GM06990 (cell line): ENCODE measurements around the gene MTHFD2L.

Experiments
- DNase-seq: peaks from one replicate; pipeline ENCODE4 v3.0.0-alpha.2; 2011; ENCODE audit not compliant: insufficient read length; ENCODE audit errors: extremely low read depth
- H3K27me3 ChIP-seq: replicated peaks from 2 replicates; pipeline ENCODE4 v1.6.0; 2011; ENCODE audit warnings: low read length; ENCODE audit not compliant: control insufficient read depth, insufficient read depth
- H3K36me3 ChIP-seq: 2 replicates; pipeline ENCODE4 v1.5.1; 2011; ENCODE audit warnings: low read length; ENCODE audit not compliant: control insufficient read depth, insufficient read depth
- H3K4me3 ChIP-seq: replicated peaks from 2 replicates; pipeline ENCODE4 v1.5.1; 2011; ENCODE audit warnings: low read depth, mild to moderate bottlenecking, control low read depth, low read length
- CTCF ChIP-seq: IDR thresholded peaks from 2 replicates; pipeline ENCODE4 v1.5.1; 2011; ENCODE audit warnings: low read length, control low read depth, mild to moderate bottlenecking, inconsistent platforms; ENCODE audit not compliant: insufficient read depth, poor library complexity, severe bottlenecking

The MTHFD2L gene

GRCh38 chr4:74111306-74111975 lies 46.5 kb upstream of the MTHFD2L start:
- no peak for TF ChIP-seq CTCF
- no peaks in the 10 kb centered on the region for H3K36me3 ChIP-seq

GRCh38 chr4:74111990-74112389 lies 45.9 kb upstream of the MTHFD2L start:
- no peak for DNase-seq
- no peak for TF ChIP-seq CTCF
- Histone ChIP-seq H3K36me3 (no peaks in the 10 kb centered on the region), H3K4me3 (no peak overlapping the region), H3K27me3 (no peaks in the 10 kb centered on the region)

More at GRCh38 chr4:74111306-74111975, 46.5 kb upstream of the MTHFD2L start:
- no peak overlapping the region for H3K4me3 ChIP-seq
- H3K27me3 ChIP-seq: no peaks in the 10 kb centered on the region
- no peak for DNase-seq

GRCh38 chr4:74112399-74113105 lies 45.4 kb upstream of the MTHFD2L start:
- no peak overlapping the region for H3K4me3 ChIP-seq
- no peaks in the 10 kb centered on the region for H3K27me3 ChIP-seq
- no peak for TF ChIP-seq CTCF
- no peak for DNase-seq
- H3K36me3 ChIP-seq: no peaks in the 10 kb centered on the region

GRCh38 chr4:74114234-74114633 lies 43.7 kb upstream of the MTHFD2L start:
- no peak for TF ChIP-seq CTCF
- Histone ChIP-seq H3K36me3 (no peaks in the 10 kb centered on the region), H3K4me3 (no peak overlapping the region), H3K27me3 (no peaks in the 10 kb centered on the region)
- DNase-seq: no peak

- no peak overlapping the region for H3K4me3 ChIP-seq
- TF ChIP-seq CTCF: no peak
- no peak for DNase-seq
Measured at GRCh38 chr4:74117024-74117534, 40.8 kb upstream of the MTHFD2L start.

More at GRCh38 chr4:74117024-74117534, 40.8 kb upstream of the MTHFD2L start:
- no peaks in the 10 kb centered on the region for H3K36me3 ChIP-seq
- no peaks in the 10 kb centered on the region for H3K27me3 ChIP-seq
